Measurements from ENCODE around the gene TPCN2.

Gene TPCN2

DNA sequence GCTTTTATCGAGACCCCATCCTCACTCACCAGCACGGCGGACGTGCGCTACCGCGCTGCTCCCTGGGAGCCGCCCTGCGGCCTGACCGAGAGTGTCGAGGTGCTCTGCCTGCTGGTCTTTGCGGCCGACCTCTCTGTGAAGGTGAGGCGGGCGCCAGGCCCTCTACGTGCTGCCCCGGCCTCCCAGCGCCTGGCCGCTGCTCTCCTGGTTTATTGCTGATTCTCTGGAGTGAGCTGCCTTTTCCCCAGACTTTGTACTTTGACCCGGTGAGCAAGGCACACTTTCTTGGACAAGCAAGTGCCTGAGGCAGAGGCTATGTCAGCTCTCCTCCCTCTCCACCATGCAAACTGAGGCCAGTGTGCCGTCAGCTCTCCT is 6.5 kb downstream of the TPCN2 start:
- TF ChIP-seq, protein P1, sequence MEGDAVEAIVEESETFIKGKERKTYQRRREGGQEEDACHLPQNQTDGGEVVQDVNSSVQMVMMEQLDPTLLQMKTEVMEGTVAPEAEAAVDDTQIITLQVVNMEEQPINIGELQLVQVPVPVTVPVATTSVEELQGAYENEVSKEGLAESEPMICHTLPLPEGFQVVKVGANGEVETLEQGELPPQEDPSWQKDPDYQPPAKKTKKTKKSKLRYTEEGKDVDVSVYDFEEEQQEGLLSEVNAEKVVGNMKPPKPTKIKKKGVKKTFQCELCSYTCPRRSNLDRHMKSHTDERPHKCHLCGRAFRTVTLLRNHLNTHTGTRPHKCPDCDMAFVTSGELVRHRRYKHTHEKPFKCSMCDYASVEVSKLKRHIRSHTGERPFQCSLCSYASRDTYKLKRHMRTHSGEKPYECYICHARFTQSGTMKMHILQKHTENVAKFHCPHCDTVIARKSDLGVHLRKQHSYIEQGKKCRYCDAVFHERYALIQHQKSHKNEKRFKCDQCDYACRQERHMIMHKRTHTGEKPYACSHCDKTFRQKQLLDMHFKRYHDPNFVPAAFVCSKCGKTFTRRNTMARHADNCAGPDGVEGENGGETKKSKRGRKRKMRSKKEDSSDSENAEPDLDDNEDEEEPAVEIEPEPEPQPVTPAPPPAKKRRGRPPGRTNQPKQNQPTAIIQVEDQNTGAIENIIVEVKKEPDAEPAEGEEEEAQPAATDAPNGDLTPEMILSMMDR (IDR thresholded peaks at IDR 0.05; ENCODE audit: low read depth, low read length) = no peak
- H3K4me3 ChIP-seq (ENCODE audit: low read depth, low read length) = no peak overlapping the region
- in situ Hi-C loops (cut with HindIII; ENCODE audit: low sequenced_read_pairs) = no loop called here
- DNase-seq (ENCODE audit: low read depth, low spot score) = no peak

DNA sequence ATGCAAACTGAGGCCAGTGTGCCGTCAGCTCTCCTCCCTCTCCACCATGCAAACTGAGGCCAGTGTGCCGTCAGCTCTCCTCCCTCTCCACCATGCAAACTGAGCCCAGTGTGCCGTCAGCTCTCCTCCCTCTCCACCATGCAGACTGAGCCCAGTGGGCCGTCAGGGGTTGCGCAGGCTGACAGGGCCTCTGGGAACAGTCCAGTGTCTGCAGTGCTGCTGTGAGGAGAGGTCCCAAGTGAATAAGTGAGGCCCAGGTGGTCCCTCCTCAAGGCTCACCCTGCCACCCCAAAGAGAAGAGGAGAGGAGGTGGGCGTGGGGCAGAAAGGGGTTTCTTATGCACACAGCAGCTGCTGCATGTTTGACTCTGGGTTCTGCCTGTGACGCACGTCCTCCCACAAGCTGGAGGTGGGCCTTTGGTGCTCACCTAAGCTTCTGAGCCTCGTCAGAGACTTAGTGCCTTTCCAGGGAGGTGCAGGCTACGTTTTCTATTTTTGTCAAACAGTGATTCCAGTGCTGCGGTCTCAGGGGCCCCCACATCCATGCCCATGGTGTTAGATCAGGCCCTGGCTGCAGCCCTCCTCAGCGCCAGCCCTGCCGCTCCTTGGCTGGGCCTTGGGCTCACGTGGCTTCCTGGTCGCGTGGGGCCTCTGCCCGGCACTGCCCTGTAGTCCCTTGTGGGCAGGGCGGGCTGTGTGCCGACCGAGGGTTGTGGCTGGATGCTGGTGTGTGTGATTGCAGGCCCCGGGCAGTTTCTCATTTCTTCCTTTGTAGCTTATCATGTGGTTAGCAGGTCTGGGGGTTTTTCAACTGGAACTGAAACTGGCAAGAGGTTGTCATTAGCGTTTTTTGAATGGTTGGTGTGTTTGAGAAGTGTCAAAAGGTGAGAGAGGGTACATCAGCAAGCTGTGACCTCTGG is 7.1 kb downstream of the TPCN2 start:
- no peak for DNase-seq (ENCODE audit: low read depth, low spot score)
- TF ChIP-seq, protein P1 (IDR thresholded peaks at IDR 0.05; ENCODE audit: low read depth, low read length) = no peak
- in situ Hi-C loops (cut with HindIII; ENCODE audit: low sequenced_read_pairs) = no loop called here
- no peak overlapping the region for H3K4me3 ChIP-seq (ENCODE audit: low read depth, low read length)

DNA sequence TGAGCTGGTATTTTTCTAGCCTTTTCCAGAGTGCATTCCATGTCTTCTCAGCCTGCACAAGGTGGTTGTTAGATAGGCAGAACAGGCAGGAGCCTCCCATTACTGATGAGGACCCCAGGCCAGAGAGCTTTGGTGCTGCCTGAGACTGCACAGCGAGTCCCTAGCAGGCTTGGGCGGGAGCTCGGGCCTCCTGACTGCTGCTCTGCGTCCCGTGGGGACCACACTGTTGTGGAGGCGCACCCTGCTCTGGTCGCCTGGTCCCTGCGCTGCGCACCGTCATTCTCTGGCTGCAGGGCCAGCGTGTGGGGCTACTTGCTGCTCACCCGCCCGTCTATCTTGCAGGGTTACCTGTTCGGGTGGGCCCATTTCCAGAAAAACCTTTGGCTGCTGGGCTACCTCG is 8.5 kb downstream of the TPCN2 start:
- TF ChIP-seq, protein P1 (IDR thresholded peaks at IDR 0.05; ENCODE audit: low read depth, low read length) = no peak
- no peak overlapping the region for H3K4me3 ChIP-seq (ENCODE audit: low read depth, low read length)
- in situ Hi-C loops (cut with HindIII; ENCODE audit: low sequenced_read_pairs) = no loop called here
- no peak for DNase-seq (ENCODE audit: low read depth, low spot score)

DNA sequence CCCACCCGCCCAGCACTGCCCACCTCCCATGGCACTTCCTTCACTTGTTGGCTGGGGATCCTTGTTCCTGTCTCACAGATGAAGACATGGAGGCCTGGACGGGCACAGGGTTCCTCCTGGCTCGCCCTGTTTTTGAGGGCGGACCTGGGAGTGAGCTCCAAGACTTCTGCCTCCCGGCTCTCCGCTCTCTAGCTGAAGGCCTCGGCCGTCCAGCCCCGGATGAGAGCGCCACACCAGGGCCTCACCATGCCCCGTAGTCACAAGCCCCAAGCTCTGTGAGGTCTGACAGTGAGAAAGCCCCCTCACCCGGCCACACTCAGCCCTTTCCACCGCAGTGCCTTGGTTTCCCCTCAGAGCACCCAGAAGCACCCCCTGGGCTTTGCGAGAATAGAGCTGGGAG is 9.1 kb downstream of the TPCN2 start:
- H3K4me3 ChIP-seq (ENCODE audit: low read depth, low read length) = no peak overlapping the region
- in situ Hi-C loops (cut with HindIII; ENCODE audit: low sequenced_read_pairs) = no loop called here
- DNase-seq (ENCODE audit: low read depth, low spot score) = no peak
- TF ChIP-seq, protein P1 (IDR thresholded peaks at IDR 0.05; ENCODE audit: low read depth, low read length) = no peak

DNA sequence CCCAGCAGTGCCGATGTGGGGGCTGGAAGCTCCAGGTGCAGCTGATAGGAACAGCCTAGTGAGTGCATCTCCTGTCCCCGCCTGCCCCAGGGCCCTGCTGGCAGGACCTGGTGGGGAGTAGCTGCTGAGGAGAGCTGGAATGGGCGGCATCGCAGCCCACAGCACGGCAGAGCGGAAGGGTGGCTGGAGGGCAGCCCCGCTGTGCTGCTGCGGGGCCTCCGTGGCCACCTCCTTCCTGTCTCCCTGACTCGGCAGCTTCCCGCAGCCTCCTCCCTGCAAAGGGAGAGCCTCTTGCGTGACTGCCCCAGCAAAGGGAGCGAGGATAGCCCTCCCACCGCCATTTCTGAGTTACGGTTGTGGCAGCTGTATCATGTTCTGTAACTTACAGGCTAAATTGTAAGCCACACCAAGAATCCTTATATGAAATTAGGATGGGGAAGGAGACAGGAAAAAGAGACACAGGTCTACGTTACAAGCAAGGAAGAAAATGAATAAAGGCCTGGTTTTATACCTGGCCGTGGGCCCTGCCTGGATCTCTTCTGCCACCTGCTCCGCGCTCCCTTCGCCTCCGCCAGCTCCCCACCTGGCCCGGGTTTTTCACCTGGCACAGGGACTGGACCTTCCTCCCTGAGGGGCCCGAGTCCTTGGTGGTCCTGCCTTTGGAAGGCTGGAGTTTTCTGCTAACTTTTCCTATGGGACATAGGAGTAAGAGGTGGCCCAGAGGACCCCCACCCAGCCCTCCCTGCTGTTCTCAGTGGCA is 10.0 kb downstream of the TPCN2 start:
- H3K4me3 ChIP-seq (ENCODE audit: low read depth, low read length) = no peak overlapping the region
- TF ChIP-seq, protein P1 (IDR thresholded peaks at IDR 0.05; ENCODE audit: low read depth, low read length) = no peak
- DNase-seq (ENCODE audit: low read depth, low spot score) = no peak
- in situ Hi-C loops (cut with HindIII; ENCODE audit: low sequenced_read_pairs) = no loop called here

DNA sequence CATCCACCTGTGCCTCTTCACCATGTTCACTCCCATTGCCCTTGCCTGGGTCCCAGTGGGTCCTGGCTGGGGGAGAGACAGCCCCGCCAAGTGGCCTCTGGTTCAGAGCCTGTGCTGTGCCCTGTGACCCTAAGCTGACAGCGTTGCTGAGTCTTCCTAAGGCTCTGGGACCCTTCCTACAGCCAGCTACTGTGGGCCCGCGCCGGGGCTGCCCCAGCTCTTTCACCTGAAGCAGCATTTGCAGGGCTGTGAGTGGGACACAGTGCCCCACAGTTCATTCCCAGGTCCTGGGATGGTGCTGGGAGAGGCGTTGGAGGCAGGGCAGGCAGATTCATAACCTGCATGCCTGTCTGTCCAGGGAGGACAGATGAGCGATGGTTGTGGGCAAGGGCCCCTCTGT is 10.7 kb downstream of the TPCN2 start:
- no peak for DNase-seq (ENCODE audit: low read depth, low spot score)
- TF ChIP-seq, protein P1 (IDR thresholded peaks at IDR 0.05; ENCODE audit: low read depth, low read length) = no peak
- no peak overlapping the region for H3K4me3 ChIP-seq (ENCODE audit: low read depth, low read length)
- in situ Hi-C loops (cut with HindIII; ENCODE audit: low sequenced_read_pairs) = no loop called here

Data from astrocyte of the spinal cord (primary cell).